Muscle layer of colon (tissue), 2 donors: ENCODE data around the gene IVL.

Experiments used
- H3K27ac ChIP-seq: one replicate; pipeline ENCODE4 v1.7.0; 2013; ENCODE audit warnings: low read depth, mild to moderate bottlenecking, low read length, moderate library complexity
- H3K27me3 ChIP-seq, 2 donors: one replicate each; pipeline ENCODE4 v1.7.0; 2013; ENCODE audit warnings: low read length in 2 of 2, mild to moderate bottlenecking in 2 of 2; ENCODE audit not compliant: insufficient read depth in 2 of 2, control insufficient read depth in 1 of 2
- H3K36me3 ChIP-seq: one replicate; pipeline ENCODE4 v1.7.0; 2013; ENCODE audit warnings: mild to moderate bottlenecking, low read length; ENCODE audit not compliant: insufficient read depth
- H3K4me1 ChIP-seq: one replicate; pipeline ENCODE4 v1.7.0; 2013; ENCODE audit warnings: mild to moderate bottlenecking, low read length; ENCODE audit not compliant: insufficient read depth
- H3K4me3 ChIP-seq, 2 donors: one replicate each; pipeline ENCODE4 v1.7.0; 2013; ENCODE audit warnings: low read length in 2 of 2, low read depth in 1 of 2, mild to moderate bottlenecking in 1 of 2, moderate library complexity in 1 of 2
- H3K9ac ChIP-seq: one replicate; pipeline ENCODE4 v1.7.0; 2013; ENCODE audit warnings: low read length
- H3K9me3 ChIP-seq: one replicate; pipeline ENCODE4 v1.7.0; 2013; ENCODE audit warnings: mild to moderate bottlenecking, low read length
- donor health status: abdominal sarcoma.
- donor health status: Adenocarcinoma of cecum.

Gene IVL

DNA sequence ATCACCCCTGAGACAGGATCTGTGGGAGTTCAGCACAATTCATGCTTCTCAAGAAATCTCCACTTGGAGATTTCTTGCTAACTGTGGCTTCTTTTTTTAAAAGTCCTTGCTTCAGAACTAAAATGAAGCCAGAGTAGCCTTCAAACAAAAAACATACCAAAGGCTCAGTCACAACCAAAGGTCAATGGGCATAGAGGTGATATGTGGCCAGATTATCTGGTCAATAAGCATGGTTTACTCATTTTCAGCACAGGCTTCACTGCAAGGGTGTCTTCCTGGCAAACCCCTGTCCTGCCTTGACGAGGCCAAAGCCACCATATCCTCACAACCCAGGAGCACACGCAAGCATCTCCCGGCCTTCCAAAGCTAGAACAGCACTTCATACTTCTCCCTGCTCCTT is 50.9 kb downstream of the IVL start:
- Histone ChIP-seq H3K9ac (no peak overlapping the region), H3K9me3 (no peaks in the 10 kb centered on the region), H3K4me3 (no peak overlapping the region), H3K4me1 (no peaks in the 10 kb centered on the region), H3K27ac (no peak overlapping the region), H3K36me3 (no peaks in the 10 kb centered on the region), H3K27me3 (no peaks in the 10 kb centered on the region)

DNA sequence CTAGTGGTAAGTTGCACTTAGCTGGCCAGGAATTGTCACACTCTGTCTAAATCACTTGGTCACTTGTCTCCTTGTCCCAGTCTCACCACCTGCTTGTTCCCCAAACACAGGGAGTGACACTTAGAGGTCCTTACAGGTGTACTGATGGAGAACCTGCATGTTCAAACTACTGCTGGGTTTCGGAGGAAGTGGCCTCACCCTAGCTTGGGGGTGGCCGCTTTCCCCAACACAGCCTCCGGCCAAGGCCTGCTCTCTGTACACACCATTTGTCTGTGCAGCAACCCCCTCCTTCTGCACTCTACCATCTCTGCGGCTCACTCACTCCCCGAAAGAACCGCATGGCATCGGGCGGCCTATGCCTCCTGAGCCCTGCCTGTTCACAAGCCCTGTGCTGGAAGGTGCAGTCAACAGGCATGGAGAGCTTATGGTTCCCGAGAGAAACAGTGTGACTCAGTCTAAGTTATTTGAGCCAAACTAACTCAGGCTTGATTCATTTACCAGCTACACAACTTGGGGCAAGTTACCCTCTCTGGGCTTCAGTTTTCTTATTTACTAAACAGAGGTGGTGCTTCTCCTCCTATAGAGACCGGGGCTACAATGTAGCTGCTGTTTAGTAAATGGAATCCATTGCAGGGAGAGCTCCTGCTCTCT is 51.6 kb downstream of the IVL start:
- Histone ChIP-seq H3K27ac (no peak overlapping the region), H3K27me3 (no peaks in the 10 kb centered on the region), H3K4me3 (no peak overlapping the region), H3K4me1 (no peaks in the 10 kb centered on the region), H3K36me3 (no peaks in the 10 kb centered on the region), H3K9me3 (no peaks in the 10 kb centered on the region), H3K9ac (no peak overlapping the region)

DNA sequence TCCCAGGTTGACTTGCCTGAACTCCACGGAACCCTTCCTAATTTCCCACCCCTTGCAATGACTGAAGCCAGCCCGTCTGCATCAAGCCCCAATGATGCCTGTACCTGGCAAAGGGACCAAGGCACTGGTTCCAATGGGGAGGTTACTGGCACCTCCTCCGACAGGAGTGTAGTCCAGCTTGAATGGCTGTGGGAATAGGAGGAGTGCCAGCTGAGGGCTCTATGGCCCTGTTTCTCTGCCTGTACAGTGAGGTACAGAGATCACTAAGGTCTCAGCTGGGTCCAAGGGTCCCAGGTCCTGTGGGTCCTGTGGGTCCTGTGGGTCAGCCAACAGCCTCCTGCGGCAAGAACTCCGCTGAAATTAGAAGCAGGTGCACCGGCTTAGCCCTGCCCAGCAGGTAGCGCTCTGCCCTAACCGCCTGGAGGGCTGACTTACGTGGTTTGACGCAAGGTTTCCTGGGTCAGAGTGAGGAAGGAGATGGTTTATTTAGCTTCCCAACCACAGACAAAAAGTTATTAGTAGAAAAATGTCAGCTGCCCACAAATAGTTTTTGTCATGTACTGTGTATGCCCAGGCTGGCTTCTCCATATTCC is 52.2 kb downstream of the IVL start:
- Histone ChIP-seq H3K4me1 (no peaks in the 10 kb centered on the region), H3K9ac (no peak overlapping the region), H3K27me3 (no peaks in the 10 kb centered on the region), H3K27ac (no peak overlapping the region), H3K36me3 (no peaks in the 10 kb centered on the region), H3K9me3 (no peaks in the 10 kb centered on the region), H3K4me3 (no peak overlapping the region)
